ENCODE data around the gene RASL12. TPM values are rescaled to one million over a fixed set of nuclear protein-coding genes. Genes with fewer than 3 reads are reported as not detected.

RASL12 gene
- total RNA-seq, 3 donors from 2014 or later (not counting 1 experiment from before 2014, with no cell fraction given), result not detected

- H3K4me3 Mint-ChIP-seq, result no peak overlapping the region
These were observed 20.8 kb upstream of the RASL12 start for GRCh38 chr15:65088643-65089021.

GRCh38 chr15:65087873-65088642 is 20.3 kb upstream of the RASL12 start:
- H3K36me3 Mint-ChIP-seq, result no peaks in the 10 kb centered on the region
- no peak for DNase-seq
- no peaks in the 10 kb centered on the region for H3K9me3 ChIP-seq (ENCODE audit: control insufficient read depth, insufficient read depth, low read length)
- no peak overlapping the region for H3K27ac ChIP-seq (ENCODE audit: low read length)
- intact Hi-C loops (cut with micrococcal nuclease), result no loop called here
- H3K9me3 Mint-ChIP-seq, result no peaks in the 10 kb centered on the region
- H3K4me3 Mint-ChIP-seq, result no peak overlapping the region
- H3K27me3 ChIP-seq (ENCODE audit: control insufficient read depth, insufficient read depth, low read length), result peaks cover 3% of the 10 kb centered on the region
- 94% methylated on average over 13 of the region's 13 CpGs for WGBS (ENCODE audit: insufficient coverage)
- H3K4me1 ChIP-seq (ENCODE audit: control insufficient read depth, insufficient read depth, low read length), result no peaks in the 10 kb centered on the region
- peaks cover under 1 to 10% of the 10 kb centered on the region in 2 donors for H3K4me1 Mint-ChIP-seq
- H3K27me3 Mint-ChIP-seq (ENCODE audit: low read depth in 2 of 2), result peaks cover 12 to 15% of the 10 kb centered on the region in 2 donors
- ATAC-seq, result no peak
- no peak for TF ChIP-seq CTCF (IDR thresholded peaks at IDR 0.05)
- no peaks in the 10 kb centered on the region for H3K36me3 ChIP-seq (ENCODE audit: control insufficient read depth, insufficient read depth, low read length)
- no peak overlapping the region for H3K27ac Mint-ChIP-seq
- H3K4me3 ChIP-seq (ENCODE audit: low read length), result no peak overlapping the region

More at GRCh38 chr15:65088643-65089021, 20.8 kb upstream of the RASL12 start:
- Mint-ChIP-seq H3K9me3 (no peaks in the 10 kb centered on the region), H3K36me3 (no peaks in the 10 kb centered on the region), H3K27me3 (ENCODE audit: low read depth in 2 of 2) (peaks cover 9 to 11% of the 10 kb centered on the region in 2 donors), H3K27ac (no peak overlapping the region), H3K4me1 (peaks cover 0 to 10% of the 10 kb centered on the region in 2 donors)
- no peak overlapping the region for H3K4me3 ChIP-seq (ENCODE audit: low read length)
- no peak for TF ChIP-seq CTCF (IDR thresholded peaks at IDR 0.05)
- H3K27me3 ChIP-seq (ENCODE audit: control insufficient read depth, insufficient read depth, low read length), result peaks cover 3% of the 10 kb centered on the region
- DNase-seq, result no peak
- no peaks in the 10 kb centered on the region for H3K9me3 ChIP-seq (ENCODE audit: control insufficient read depth, insufficient read depth, low read length)
- 74% methylated on average over 4 of the region's 6 CpGs for WGBS (ENCODE audit: insufficient coverage)
- intact Hi-C loops (cut with micrococcal nuclease), result no loop called here
- H3K27ac ChIP-seq (ENCODE audit: low read length), result no peak overlapping the region
- no peaks in the 10 kb centered on the region for H3K36me3 ChIP-seq (ENCODE audit: control insufficient read depth, insufficient read depth, low read length)
- H3K4me1 ChIP-seq (ENCODE audit: control insufficient read depth, insufficient read depth, low read length), result no peaks in the 10 kb centered on the region
- ATAC-seq, result no peak

- Histone ChIP-seq H3K4me3 (ENCODE audit: low read length) (no peak overlapping the region), H3K9me3 (ENCODE audit: control insufficient read depth, insufficient read depth, low read length) (no peaks in the 10 kb centered on the region), H3K4me1 (ENCODE audit: control insufficient read depth, insufficient read depth, low read length) (peaks cover 3% of the 10 kb centered on the region), H3K36me3 (ENCODE audit: control insufficient read depth, insufficient read depth, low read length) (no peaks in the 10 kb centered on the region), H3K27me3 (ENCODE audit: control insufficient read depth, insufficient read depth, low read length) (peaks cover 3% of the 10 kb centered on the region), H3K27ac (ENCODE audit: low read length) (no peak overlapping the region)
- H3K9me3 Mint-ChIP-seq, result no peaks in the 10 kb centered on the region
- peaks cover 18 to 22% of the 10 kb centered on the region in 2 donors for H3K27me3 Mint-ChIP-seq (ENCODE audit: low read depth in 2 of 2)
- DNase-seq, result no peak
- intact Hi-C loops (cut with micrococcal nuclease), result no loop called here
- TF ChIP-seq CTCF (IDR thresholded peaks at IDR 0.05), result no peak
- H3K4me3 Mint-ChIP-seq, result no peak overlapping the region
- no peaks in the 10 kb centered on the region for H3K36me3 Mint-ChIP-seq
- ATAC-seq, result no peak
- 90% methylated on average over 3 of the region's 3 CpGs for WGBS (ENCODE audit: insufficient coverage)
- peaks cover 7 to 16% of the 10 kb centered on the region in 2 donors for H3K4me1 Mint-ChIP-seq
- no peak overlapping the region for H3K27ac Mint-ChIP-seq
These were observed 19.6 kb upstream of the RASL12 start for GRCh38 chr15:65087411-65087810.
